ENCODE results near the gene CCDC174. TPM values are rescaled to one million over a fixed set of nuclear protein-coding genes. Genes with fewer than 3 reads are reported as not detected.

The CCDC174 gene
- total and polyA plus RNA-seq, 10 of the 15 experiments (the other 5 are each of a cell fraction or from before 2014, with no cell fraction given), result 11.6 to 31.3 (median 19.1) TPM

DNA sequence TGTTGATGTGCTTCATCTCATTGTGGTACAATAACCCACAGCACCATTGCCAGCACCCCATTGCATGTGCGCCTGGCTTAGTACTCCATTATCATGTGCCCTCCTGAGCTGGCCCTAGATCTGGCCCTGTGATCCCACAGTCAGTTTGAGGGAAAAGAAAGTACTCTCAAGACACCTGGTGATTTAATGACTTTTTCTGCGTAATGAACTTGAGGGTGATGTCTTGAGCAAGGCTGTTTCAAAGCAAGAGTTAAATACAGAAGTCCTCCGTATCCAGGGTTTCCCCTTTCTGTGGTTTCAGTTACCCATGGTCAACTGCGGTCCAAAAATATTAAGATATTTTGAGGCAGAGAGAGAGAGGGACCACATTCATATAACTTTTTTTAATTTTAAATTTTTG is 39.7 kb downstream of the CCDC174 start:
- SMC1A ChIA-PET (ENCODE audit: uncharacterized antibody, unreplicated experiment), result interaction anchor here (0.8 to 10.1 kb wide), 7 partner anchors 9 to 89 kb away, joined by 3 to 86 read pairs (median 4); no protein-coding TSS in a partner anchor
- RAD21 ChIA-PET (ENCODE audit: unreplicated experiment), result interaction anchor here (1.1 to 2.1 kb wide), 4 partner anchors 16 to 90 kb away, joined by 4 to 11 read pairs (median 8); partner anchors contain the start of genes C3orf20 and CCDC174
- Histone ChIP-seq H3K27me3 (replicated peaks in 1 of 2; ENCODE audit: control insufficient read depth in 2 of 2, insufficient read depth in 2 of 2, low read length in 1 of 2) (no peaks in the 10 kb centered on the region), H3K79me2 (ENCODE audit: control insufficient read depth, insufficient read depth, low read length) (no peaks in the 10 kb centered on the region; the same call in 1 of the 2 replicates), H3K9me3 (replicated peaks; ENCODE audit: control insufficient read depth, insufficient read depth, low read length) (no peaks in the 10 kb centered on the region; the same call in 1 of the 3 replicates), H3K27ac (ENCODE audit: control insufficient read depth, insufficient read depth) (peak overlapping the region; percentile 76), H3K4me3 (peak overlapping the region; percentile 4; the same call in 1 of the 2 replicates), H3K9ac (ENCODE audit: control insufficient read depth, insufficient read depth, low read length) (peak overlapping the region; percentile 36), H4K20me1 (ENCODE audit: control insufficient read depth, insufficient read depth) (no peaks in the 10 kb centered on the region), H3K36me3 (ENCODE audit: control insufficient read depth in 2 of 2, insufficient read depth in 2 of 2, low read length in 1 of 2) (no peaks in the 10 kb centered on the region), H3K4me1 (ENCODE audit: control insufficient read depth, insufficient read depth, low read length) (peaks cover 47% of the 10 kb centered on the region), H3K4me2 (ENCODE audit: control insufficient read depth, insufficient read depth) (peak overlapping the region; percentile 70), H2AFZ (ENCODE audit: control insufficient read depth, low read depth, low read length) (peak overlapping the region; percentile 29)
- no TSS peak for BruUV-seq (replicated peaks)
- FAIRE-seq (peak; percentile 18), ATAC-seq (peak; percentile 69), DNase-seq (ENCODE audit: low read depth, low spot score) (peak; percentile 74)
- CTCF ChIA-PET, result interaction anchor here (1.0 to 7.1 kb wide), 5 partner anchors 8 to 89 kb away, joined by 3 to 49 read pairs (median 4); partner anchors contain the start of genes C3orf20 and CCDC174
- in situ Hi-C loops (cut with MboI), result no loop called here
- WGBS (ENCODE audit: insufficient coverage, insufficient replicate concordance, low lambda C conversion rate, missing lambda C conversion rate), result 0% methylated on average over 4 of the region's 4 CpGs
- intact Hi-C loops (cut with micrococcal nuclease; ENCODE audit: unreplicated experiment), result no loop called here
- POLR2A ChIA-PET, result interaction anchor here (0.6 to 1.8 kb wide), 3 partner anchors 38 to 58 kb away, joined by 3 to 4 read pairs (median 4); partner anchors contain the start of gene CCDC174
- TF ChIP-seq ZNF217 (IDR thresholded peaks at IDR 0.05) (no peak), SMC3 (IDR thresholded peaks at IDR 0.05; ENCODE audit: borderline replicate concordance, low read length) (no peak), ZNF207 (IDR thresholded peaks at IDR 0.05; ENCODE audit: borderline replicate concordance) (no peak), PML (IDR thresholded peaks at IDR 0.05; ENCODE audit: low read length) (peak; percentile 82; the same call in 1 of the 2 replicates), MAX (IDR thresholded peaks at IDR 0.05; ENCODE audit: low read depth, low read length) (no peak), EED (IDR thresholded peaks at IDR 0.05; ENCODE audit: low read depth) (peak; percentile 43; the same call in 1 of the 2 replicates), ZNF24 (IDR thresholded peaks at IDR 0.05) (peak; percentile 9; the same call in 1 of the 2 replicates), SRF (IDR thresholded peaks at IDR 0.05; ENCODE audit: low read depth in 2 of 2, low read length in 2 of 2) (no peak), EGR1 (IDR thresholded peaks at IDR 0.05; ENCODE audit: borderline replicate concordance in 1 of 2, low read depth in 2 of 2, low read length in 2 of 2) (no peak), ZNF274 (IDR thresholded peaks at IDR 0.05; ENCODE audit: insufficient read depth, insufficient read length) (no peak), ZZZ3 (IDR thresholded peaks at IDR 0.05; ENCODE audit: control insufficient read depth, insufficient read length, low read depth) (no peak), RB1 (IDR thresholded peaks at IDR 0.05; ENCODE audit: borderline replicate concordance) (no peak; the same call in 1 of the 2 replicates), IRF4 (IDR thresholded peaks at IDR 0.05; ENCODE audit: low read depth, low read length) (peak; percentile 75; the same call in 1 of the 2 replicates), E2F4 (IDR thresholded peaks at IDR 0.05; ENCODE audit: low read depth, low read length) (no peak), RAD51 (IDR thresholded peaks at IDR 0.05) (peak; percentile 37), NRF1 (conservative IDR thresholded peaks at IDR 0.05; ENCODE audit: low read depth, low read length) (no peak), ZSCAN29 (IDR thresholded peaks at IDR 0.05) (no peak), TARDBP (IDR thresholded peaks at IDR 0.05; ENCODE audit: borderline replicate concordance) (no peak)
- TF ChIP-seq, protein P1, sequence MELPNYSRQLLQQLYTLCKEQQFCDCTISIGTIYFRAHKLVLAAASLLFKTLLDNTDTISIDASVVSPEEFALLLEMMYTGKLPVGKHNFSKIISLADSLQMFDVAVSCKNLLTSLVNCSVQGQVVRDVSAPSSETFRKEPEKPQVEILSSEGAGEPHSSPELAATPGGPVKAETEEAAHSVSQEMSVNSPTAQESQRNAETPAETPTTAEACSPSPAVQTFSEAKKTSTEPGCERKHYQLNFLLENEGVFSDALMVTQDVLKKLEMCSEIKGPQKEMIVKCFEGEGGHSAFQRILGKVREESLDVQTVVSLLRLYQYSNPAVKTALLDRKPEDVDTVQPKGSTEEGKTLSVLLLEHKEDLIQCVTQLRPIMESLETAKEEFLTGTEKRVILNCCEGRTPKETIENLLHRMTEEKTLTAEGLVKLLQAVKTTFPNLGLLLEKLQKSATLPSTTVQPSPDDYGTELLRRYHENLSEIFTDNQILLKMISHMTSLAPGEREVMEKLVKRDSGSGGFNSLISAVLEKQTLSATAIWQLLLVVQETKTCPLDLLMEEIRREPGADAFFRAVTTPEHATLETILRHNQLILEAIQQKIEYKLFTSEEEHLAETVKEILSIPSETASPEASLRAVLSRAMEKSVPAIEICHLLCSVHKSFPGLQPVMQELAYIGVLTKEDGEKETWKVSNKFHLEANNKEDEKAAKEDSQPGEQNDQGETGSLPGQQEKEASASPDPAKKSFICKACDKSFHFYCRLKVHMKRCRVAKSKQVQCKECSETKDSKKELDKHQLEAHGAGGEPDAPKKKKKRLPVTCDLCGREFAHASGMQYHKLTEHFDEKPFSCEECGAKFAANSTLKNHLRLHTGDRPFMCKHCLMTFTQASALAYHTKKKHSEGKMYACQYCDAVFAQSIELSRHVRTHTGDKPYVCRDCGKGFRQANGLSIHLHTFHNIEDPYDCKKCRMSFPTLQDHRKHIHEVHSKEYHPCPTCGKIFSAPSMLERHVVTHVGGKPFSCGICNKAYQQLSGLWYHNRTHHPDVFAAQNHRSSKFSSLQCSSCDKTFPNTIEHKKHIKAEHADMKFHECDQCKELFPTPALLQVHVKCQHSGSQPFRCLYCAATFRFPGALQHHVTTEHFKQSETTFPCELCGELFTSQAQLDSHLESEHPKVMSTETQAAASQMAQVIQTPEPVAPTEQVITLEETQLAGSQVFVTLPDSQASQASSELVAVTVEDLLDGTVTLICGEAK (IDR thresholded peaks at IDR 0.05; ENCODE audit: borderline replicate concordance), result no peak
